Lung (tissue), 12 donors: ENCODE measurements around the gene ABCA9. TPM values are rescaled to one million over a fixed set of nuclear protein-coding genes. Genes with fewer than 3 reads are reported as not detected.

Experiments used
- ATAC-seq: fragments of 200-7000 bp; cut with Tn5 transposase; one replicate; pipeline ENCODE4 v1.9.1; 2020; ENCODE audit warnings: moderate number of reproducible peaks; ENCODE audit not compliant: insufficient read depth, low FRiP score
- DNase-seq, 3 donors: peaks; one replicate each; pipeline ENCODE4 v3.0.0-alpha.2; 2013 to 2017
- H3K27ac ChIP-seq, 2 donors: one replicate each; pipeline ENCODE4 v1.5.1; 2013; ENCODE audit warnings: mild to moderate bottlenecking in 2 of 2, moderate library complexity in 2 of 2, control low read depth in 1 of 2, inconsistent platforms in 1 of 2, low read depth in 1 of 2, low read length in 1 of 2
- H3K27me3 ChIP-seq, 3 donors: one replicate each; pipeline ENCODE4 v1.5.1; 2013; ENCODE audit warnings: low read length in 2 of 3; ENCODE audit not compliant: control insufficient read depth in 3 of 3, insufficient read depth in 3 of 3
- H3K36me3 ChIP-seq, 4 donors: one replicate each; pipeline ENCODE4 v1.5.1; 2013; ENCODE audit warnings: low read length in 4 of 4, mild to moderate bottlenecking in 1 of 4, moderate library complexity in 1 of 4; ENCODE audit not compliant: control insufficient read depth in 4 of 4, insufficient read depth in 4 of 4
- H3K4me1 ChIP-seq, 5 donors: one replicate each; pipeline ENCODE4 v1.5.1; 2013; ENCODE audit warnings: low read length in 5 of 5, mild to moderate bottlenecking in 2 of 5, moderate library complexity in 1 of 5; ENCODE audit not compliant: control insufficient read depth in 5 of 5, insufficient read depth in 5 of 5
- H3K4me3 ChIP-seq: one replicate; pipeline ENCODE4 v1.5.1; 2013; ENCODE audit warnings: mild to moderate bottlenecking, control low read depth, moderate library complexity
- H3K9ac ChIP-seq, 2 donors: one replicate each; pipeline ENCODE4 v1.5.1; 2013; ENCODE audit warnings: low read length in 2 of 2, control low read depth in 1 of 2; ENCODE audit not compliant: insufficient read depth in 1 of 2
- H3K9me3 ChIP-seq, 4 donors: one replicate each; pipeline ENCODE4 v1.5.1; 2013; ENCODE audit warnings: low read length in 3 of 4, mild to moderate bottlenecking in 1 of 4, moderate library complexity in 1 of 4; ENCODE audit not compliant: control insufficient read depth in 4 of 4, insufficient read depth in 3 of 4
- WGBS, 2 donors: extraction: QIAGEN DNeasy Blood & Tissue Kit; methylation state at CpG; one replicate each; pipeline ENCODE4 v1.1.7; 2013; 5-methylcytosine and 5-hydroxymethylcytosine counted together
- polyA plus RNA-seq, 2 donors: library from polyadenylated mRNA; stranded (reverse); fragments of 200-250 nt; gene quantifications; one replicate each; pipeline ENCODE4 v1.2.1, GENCODE V29; 2013
- total RNA-seq, 2 donors: library from RNA; depleted of rRNA in 1 of 2; stranded (reverse); fragments of >200 nt in 1 of 2; gene quantifications; one replicate each; pipeline ENCODE4 v1.2.1, GENCODE V29; 2014 to 2021
- TF ChIP-seq, protein P1 (sequence below): IDR thresholded peaks from 2 replicates; pipeline ENCODE4 v1.5.1; 2012; ENCODE audit warnings: mild to moderate bottlenecking; ENCODE audit errors: control extremely low read depth, extremely low read depth
- donor health status: control.
- donor health status: control.
- donor health status: Bipolar disorder and iron deficiency.
- donor health status: healthy.
- donor health status: DM: yes; HTN: yes; CAD: no.

The ABCA9 gene
- total and polyA plus RNA-seq, 4 donors: 0.34 to 24.7 (median 2.8) TPM

DNA sequence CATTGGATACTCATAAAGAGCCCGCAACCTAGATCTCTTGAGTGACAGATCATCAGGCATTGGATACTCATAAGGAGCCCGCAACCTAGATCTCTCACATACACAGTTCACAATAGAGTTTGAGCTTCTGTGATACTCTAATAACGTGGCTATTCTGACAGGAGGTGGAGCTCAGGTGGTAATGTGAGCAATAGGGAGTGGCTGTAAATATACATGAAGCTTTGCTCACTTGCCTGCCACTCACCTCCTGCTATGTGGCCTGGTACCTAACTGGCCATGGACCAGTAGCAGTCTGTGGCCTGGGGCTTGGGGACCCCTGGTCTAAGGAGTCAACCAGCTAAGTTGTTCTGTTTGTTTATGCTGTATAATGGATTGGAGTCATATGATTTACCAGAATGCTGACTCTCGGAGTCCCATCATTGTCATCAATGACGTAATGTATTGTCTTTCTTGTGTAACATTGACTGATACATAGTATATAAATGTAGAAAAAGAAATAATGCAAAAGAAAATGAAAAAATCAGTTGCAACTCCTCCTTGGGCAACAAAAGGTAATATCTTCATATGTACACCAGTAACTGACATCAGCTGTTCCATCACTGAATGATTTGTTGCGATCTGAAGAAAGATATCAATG, 17.5 kb downstream of the ABCA9 start:
- DNase-seq (no peak), ATAC-seq (no peak)
- Histone ChIP-seq H3K36me3 (peaks cover 0 to 11% (median 0%) of the 10 kb centered on the region in 4 donors), H3K4me1 (peaks cover 0 to 10% (median 0%) of the 10 kb centered on the region in 5 donors), H3K4me3 (no peak overlapping the region), H3K9me3 (peaks cover 0 to 5% (median 0%) of the 10 kb centered on the region in 4 donors), H3K27me3 (no peaks in the 10 kb centered on the region), H3K9ac (no peak overlapping the region), H3K27ac (no peak overlapping the region)
- 82 to 92% methylated on average over 6 of the region's 6 CpGs for WGBS, 2 donors
- TF ChIP-seq, protein P1, sequence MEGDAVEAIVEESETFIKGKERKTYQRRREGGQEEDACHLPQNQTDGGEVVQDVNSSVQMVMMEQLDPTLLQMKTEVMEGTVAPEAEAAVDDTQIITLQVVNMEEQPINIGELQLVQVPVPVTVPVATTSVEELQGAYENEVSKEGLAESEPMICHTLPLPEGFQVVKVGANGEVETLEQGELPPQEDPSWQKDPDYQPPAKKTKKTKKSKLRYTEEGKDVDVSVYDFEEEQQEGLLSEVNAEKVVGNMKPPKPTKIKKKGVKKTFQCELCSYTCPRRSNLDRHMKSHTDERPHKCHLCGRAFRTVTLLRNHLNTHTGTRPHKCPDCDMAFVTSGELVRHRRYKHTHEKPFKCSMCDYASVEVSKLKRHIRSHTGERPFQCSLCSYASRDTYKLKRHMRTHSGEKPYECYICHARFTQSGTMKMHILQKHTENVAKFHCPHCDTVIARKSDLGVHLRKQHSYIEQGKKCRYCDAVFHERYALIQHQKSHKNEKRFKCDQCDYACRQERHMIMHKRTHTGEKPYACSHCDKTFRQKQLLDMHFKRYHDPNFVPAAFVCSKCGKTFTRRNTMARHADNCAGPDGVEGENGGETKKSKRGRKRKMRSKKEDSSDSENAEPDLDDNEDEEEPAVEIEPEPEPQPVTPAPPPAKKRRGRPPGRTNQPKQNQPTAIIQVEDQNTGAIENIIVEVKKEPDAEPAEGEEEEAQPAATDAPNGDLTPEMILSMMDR: no peak

DNA sequence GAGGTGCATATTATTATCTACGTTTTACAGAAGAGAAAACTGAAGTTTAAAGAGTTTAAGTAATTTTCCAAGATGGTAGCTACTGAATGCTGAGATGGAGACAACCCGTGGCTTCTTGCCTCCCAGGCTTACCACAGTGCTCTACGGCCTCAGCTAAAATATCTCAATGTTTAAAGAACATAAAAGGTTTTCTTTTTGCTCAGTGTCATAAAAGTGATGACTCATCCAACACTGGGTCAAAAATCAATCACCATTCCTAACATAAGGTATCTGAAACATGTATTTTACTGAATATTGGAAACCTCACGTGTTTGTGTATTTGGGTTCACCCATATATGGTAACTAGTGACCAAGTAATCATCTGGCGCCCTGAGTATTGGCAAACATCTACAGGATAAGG, 18.4 kb downstream of the ABCA9 start:
- no peak overlapping the region for H3K27ac ChIP-seq

DNA sequence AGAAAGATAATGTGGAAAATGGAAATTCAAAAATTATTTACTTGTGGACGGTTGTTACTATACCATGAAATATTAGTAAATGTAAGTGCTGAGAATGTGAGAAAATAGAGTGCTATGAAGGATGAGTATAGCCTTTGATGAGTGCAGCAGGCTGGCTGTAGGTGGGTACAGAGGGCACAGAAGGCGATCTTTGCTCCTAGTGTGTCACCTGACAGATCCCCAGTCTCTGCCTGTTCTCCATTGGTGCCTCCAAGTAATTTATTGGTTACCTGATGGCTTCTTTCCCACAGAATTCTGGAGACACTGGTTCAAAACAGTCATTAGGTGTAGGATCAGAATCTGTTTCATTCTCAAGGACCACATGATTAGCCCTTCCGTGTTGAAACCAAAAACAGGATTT, 28.9 kb downstream of the ABCA9 start:
- TF ChIP-seq, protein P1: no peak
- no peaks in the 10 kb centered on the region for H3K9me3 ChIP-seq
- ATAC-seq (no peak), DNase-seq (no peak)
- peaks cover 0 to 3% (median 0%) of the 10 kb centered on the region in 5 donors for H3K4me1 ChIP-seq
- H3K9ac ChIP-seq: no peak overlapping the region
- H3K4me3 ChIP-seq: no peak overlapping the region
- peaks cover 0 to 2% (median 0%) of the 10 kb centered on the region in 4 donors for H3K36me3 ChIP-seq
- no peak overlapping the region for H3K27ac ChIP-seq
- WGBS, 2 donors: 91 to 96% methylated on average over 3 of the region's 3 CpGs
- H3K27me3 ChIP-seq: no peaks in the 10 kb centered on the region

More for the DNA sequence above, 18.4 kb downstream of the ABCA9 start:
- no peak overlapping the region for H3K4me3 ChIP-seq
- ATAC-seq: no peak
- WGBS, 2 donors: 88 to 89% methylated on average over 5 of the region's 5 CpGs
- no peak for DNase-seq
- H3K9ac ChIP-seq: no peak overlapping the region
- peaks cover 0 to 3% (median 0%) of the 10 kb centered on the region in 5 donors for H3K4me1 ChIP-seq
- H3K27me3 ChIP-seq: no peaks in the 10 kb centered on the region
- peaks cover 0 to 5% (median 0%) of the 10 kb centered on the region in 4 donors for H3K9me3 ChIP-seq
- peaks cover 0 to 11% (median 0%) of the 10 kb centered on the region in 4 donors for H3K36me3 ChIP-seq
- TF ChIP-seq, protein P1: no peak
